Measurements from ENCODE around the gene ZNF618. TPM values are rescaled to one million over a fixed set of nuclear protein-coding genes. Genes with fewer than 3 reads are reported as not detected.

ZNF618 gene
- polyA plus RNA-seq, 4 donors, result 0.22 to 5.5 (median 1.9) TPM

DNA sequence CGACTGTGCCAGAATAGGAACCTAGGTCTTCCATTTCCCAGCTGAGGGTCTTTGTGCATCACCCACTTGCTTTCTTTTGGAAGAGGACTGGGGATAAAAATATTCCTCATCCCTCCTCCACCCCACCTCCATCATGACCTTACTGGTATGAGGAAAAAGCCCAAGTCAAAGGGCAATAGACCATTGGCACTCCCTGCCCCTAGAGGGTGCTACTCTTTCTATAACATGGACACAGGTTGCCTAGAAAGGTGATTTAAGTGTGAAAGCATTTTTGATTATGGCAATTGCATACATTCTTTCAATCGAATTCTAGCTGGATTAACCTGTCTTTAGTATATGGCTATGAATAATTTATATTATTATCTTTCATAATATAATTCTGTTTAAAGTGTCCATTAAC lies 22.8 kb upstream of the ZNF618 start:
- DNase-seq (peak; percentile 20 to 51), FAIRE-seq (no peak)
- H3K27me3 ChIP-seq (ENCODE audit: control insufficient read depth in 3 of 3, insufficient read depth in 3 of 3, low read length in 3 of 3), result no peaks in the 10 kb centered on the region
- H3K4me3 ChIP-seq (ENCODE audit: low read depth in 1 of 3, low read length in 3 of 3), result no peak overlapping the region
- no peaks in the 10 kb centered on the region for H3K4me1 ChIP-seq (ENCODE audit: control insufficient read depth in 3 of 3, insufficient read depth in 2 of 3, low read depth in 1 of 3, low read length in 2 of 3)
- H3K36me3 ChIP-seq (ENCODE audit: control insufficient read depth in 3 of 3, insufficient read depth in 2 of 3, low read depth in 1 of 3, low read length in 3 of 3), result no peaks in the 10 kb centered on the region
- no peak overlapping the region for H3K27ac ChIP-seq (ENCODE audit: low read depth in 1 of 3, low read length in 2 of 3)
- H3K9me3 ChIP-seq (ENCODE audit: control insufficient read depth in 2 of 2, insufficient read depth in 1 of 2, low read depth in 1 of 2, low read length in 1 of 2), result peaks cover 0 to 2% of the 10 kb centered on the region in 2 donors
- WGBS, 3 donors, result 45 to 54% (median 46%) methylated on average over 2 of the region's 2 CpGs

DNA sequence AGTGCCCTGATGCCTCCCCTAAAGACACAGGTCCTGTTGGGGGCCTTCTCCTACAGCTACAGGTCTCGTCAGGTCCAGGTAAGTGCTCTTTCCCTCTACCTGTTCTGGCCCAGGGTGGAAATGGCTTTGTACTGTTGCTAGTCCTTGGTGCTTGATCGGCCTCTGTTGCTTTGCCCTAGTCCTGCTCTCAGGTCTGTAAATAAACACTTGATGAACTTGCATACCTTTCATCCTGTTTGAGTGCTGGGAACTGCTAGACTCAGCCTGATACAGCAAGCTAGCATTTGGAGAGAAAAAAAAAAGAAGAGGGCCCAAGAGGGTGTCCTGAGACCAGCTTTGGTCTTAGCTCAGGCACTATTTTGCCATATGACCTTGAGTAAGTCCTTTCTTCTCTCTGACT lies 21.8 kb upstream of the ZNF618 start:
- Histone ChIP-seq H3K27me3 (ENCODE audit: control insufficient read depth in 3 of 3, insufficient read depth in 3 of 3, low read length in 3 of 3) (no peaks in the 10 kb centered on the region), H3K27ac (ENCODE audit: low read depth in 1 of 3, low read length in 2 of 3) (no peak overlapping the region), H3K36me3 (ENCODE audit: control insufficient read depth in 3 of 3, insufficient read depth in 2 of 3, low read depth in 1 of 3, low read length in 3 of 3) (no peaks in the 10 kb centered on the region), H3K4me1 (ENCODE audit: control insufficient read depth in 3 of 3, insufficient read depth in 2 of 3, low read depth in 1 of 3, low read length in 2 of 3) (no peaks in the 10 kb centered on the region), H3K4me3 (ENCODE audit: low read depth in 1 of 3, low read length in 3 of 3) (no peak overlapping the region), H3K9me3 (ENCODE audit: control insufficient read depth in 2 of 2, insufficient read depth in 1 of 2, low read depth in 1 of 2, low read length in 1 of 2) (peaks cover 0 to 2% of the 10 kb centered on the region in 2 donors)
- 75 to 89% (median 85%) methylated on average over 2 of the region's 2 CpGs for WGBS, 3 donors
- no peak for DNase-seq
- FAIRE-seq, result no peak

GRCh38 chr9:113857875-113858274 lies 18.2 kb upstream of the ZNF618 start:
- no peaks in the 10 kb centered on the region for H3K27me3 ChIP-seq (ENCODE audit: control insufficient read depth in 3 of 3, insufficient read depth in 3 of 3, low read length in 3 of 3)
- no peak overlapping the region for H3K4me3 ChIP-seq (ENCODE audit: low read depth in 1 of 3, low read length in 3 of 3)
- no peak overlapping the region for H3K27ac ChIP-seq (ENCODE audit: low read depth in 1 of 3, low read length in 2 of 3)
- H3K4me1 ChIP-seq (ENCODE audit: control insufficient read depth in 3 of 3, insufficient read depth in 2 of 3, low read depth in 1 of 3, low read length in 2 of 3), result no peaks in the 10 kb centered on the region
- H3K9me3 ChIP-seq (ENCODE audit: control insufficient read depth in 2 of 2, insufficient read depth in 1 of 2, low read depth in 1 of 2, low read length in 1 of 2), result peaks cover 0 to 3% of the 10 kb centered on the region in 2 donors
- 65 to 80% (median 78%) methylated on average over 4 of the region's 4 CpGs for WGBS, 3 donors
- DNase-seq (no peak), FAIRE-seq (no peak)
- H3K36me3 ChIP-seq (ENCODE audit: control insufficient read depth in 3 of 3, insufficient read depth in 2 of 3, low read depth in 1 of 3, low read length in 3 of 3), result no peaks in the 10 kb centered on the region

DNA sequence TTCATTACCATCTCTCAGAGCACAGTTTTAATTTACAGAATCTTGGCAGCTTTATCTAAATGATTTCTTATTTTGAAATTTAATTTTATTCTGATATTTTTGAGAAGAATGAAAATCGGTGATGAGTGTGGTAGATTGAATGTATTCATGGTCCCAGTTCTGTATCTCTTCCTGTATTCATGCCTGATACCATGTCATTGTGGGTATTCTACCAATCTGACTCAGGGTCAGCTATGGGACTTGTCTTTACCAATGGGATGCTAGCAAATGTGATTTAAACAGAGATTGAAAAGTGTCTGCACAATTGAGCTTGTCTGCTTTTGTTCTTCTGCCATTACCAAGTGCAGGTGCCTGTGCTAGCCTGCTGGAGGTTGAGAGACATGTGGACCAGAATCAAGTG lies 17.8 kb upstream of the ZNF618 start:
- H3K27me3 ChIP-seq (ENCODE audit: control insufficient read depth in 3 of 3, insufficient read depth in 3 of 3, low read length in 3 of 3), result no peaks in the 10 kb centered on the region
- H3K4me3 ChIP-seq (ENCODE audit: low read depth in 1 of 3, low read length in 3 of 3), result no peak overlapping the region
- no peaks in the 10 kb centered on the region for H3K36me3 ChIP-seq (ENCODE audit: control insufficient read depth in 3 of 3, insufficient read depth in 2 of 3, low read depth in 1 of 3, low read length in 3 of 3)
- H3K9me3 ChIP-seq (ENCODE audit: control insufficient read depth in 2 of 2, insufficient read depth in 1 of 2, low read depth in 1 of 2, low read length in 1 of 2), result peaks cover 0 to 5% of the 10 kb centered on the region in 2 donors
- H3K4me1 ChIP-seq (ENCODE audit: control insufficient read depth in 3 of 3, insufficient read depth in 2 of 3, low read depth in 1 of 3, low read length in 2 of 3), result no peaks in the 10 kb centered on the region
- no peak for FAIRE-seq
- no peak overlapping the region for H3K27ac ChIP-seq (ENCODE audit: low read depth in 1 of 3, low read length in 2 of 3)
- no peak for DNase-seq
- 79 to 89% (median 79%) methylated on average over 1 of the region's 1 CpG for WGBS, 3 donors

DNA sequence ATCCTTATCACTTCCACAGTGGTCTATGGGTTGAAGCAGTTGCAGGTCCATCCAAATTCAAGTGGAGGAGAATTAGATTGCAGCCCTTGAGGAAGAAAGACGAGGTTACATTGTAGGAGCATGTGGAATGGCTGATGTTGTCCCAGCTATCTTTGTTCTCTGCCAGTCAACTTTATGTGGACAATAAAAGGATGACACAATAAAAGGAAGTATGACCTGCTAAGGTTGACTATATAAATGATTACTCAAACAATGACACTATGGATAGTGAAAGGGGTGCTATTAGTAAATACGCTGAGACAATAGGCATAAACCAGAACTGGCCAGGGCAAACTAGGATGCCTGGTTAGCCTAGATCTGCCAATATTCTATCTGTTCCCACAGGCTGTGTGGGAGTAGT lies 12.8 kb upstream of the ZNF618 start:
- Histone ChIP-seq H3K4me1 (ENCODE audit: control insufficient read depth in 3 of 3, insufficient read depth in 2 of 3, low read depth in 1 of 3, low read length in 2 of 3) (no peaks in the 10 kb centered on the region), H3K9me3 (ENCODE audit: control insufficient read depth in 2 of 2, insufficient read depth in 1 of 2, low read depth in 1 of 2, low read length in 1 of 2) (peaks cover 0 to 5% of the 10 kb centered on the region in 2 donors), H3K36me3 (ENCODE audit: control insufficient read depth in 3 of 3, insufficient read depth in 2 of 3, low read depth in 1 of 3, low read length in 3 of 3) (no peaks in the 10 kb centered on the region), H3K27me3 (ENCODE audit: control insufficient read depth in 3 of 3, insufficient read depth in 3 of 3, low read length in 3 of 3) (no peaks in the 10 kb centered on the region), H3K27ac (ENCODE audit: low read depth in 1 of 3, low read length in 2 of 3) (no peak overlapping the region), H3K4me3 (ENCODE audit: low read depth in 1 of 3, low read length in 3 of 3) (no peak overlapping the region)
- WGBS, 3 donors, result 87 to 92% (median 89%) methylated on average over 2 of the region's 2 CpGs
- DNase-seq (no peak), FAIRE-seq (no peak)

DNA sequence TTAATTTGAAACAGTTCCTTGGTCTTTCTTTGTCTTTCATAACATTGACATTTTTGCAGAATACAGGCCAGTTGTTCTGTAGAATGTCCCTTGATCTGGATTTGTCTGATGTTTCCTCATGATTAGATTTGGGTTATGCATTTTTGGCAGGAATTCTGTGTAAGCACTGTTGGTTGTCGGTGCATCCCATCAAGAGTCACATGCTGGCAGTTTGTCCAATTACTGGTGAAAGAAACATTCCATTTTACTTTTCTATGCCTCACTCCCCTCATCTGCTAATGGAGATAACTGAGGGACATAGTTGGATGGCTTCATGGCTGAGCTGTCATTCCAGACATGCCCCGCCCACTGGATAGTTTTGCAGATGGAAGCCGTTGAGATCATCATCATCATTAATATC lies 7.6 kb upstream of the ZNF618 start:
- Histone ChIP-seq H3K27me3 (ENCODE audit: control insufficient read depth in 3 of 3, insufficient read depth in 3 of 3, low read length in 3 of 3) (peaks cover 0 to 4% (median 0%) of the 10 kb centered on the region in 3 donors), H3K4me1 (ENCODE audit: control insufficient read depth in 3 of 3, insufficient read depth in 2 of 3, low read depth in 1 of 3, low read length in 2 of 3) (no peaks in the 10 kb centered on the region), H3K36me3 (ENCODE audit: control insufficient read depth in 3 of 3, insufficient read depth in 2 of 3, low read depth in 1 of 3, low read length in 3 of 3) (no peaks in the 10 kb centered on the region), H3K27ac (ENCODE audit: low read depth in 1 of 3, low read length in 2 of 3) (no peak overlapping the region), H3K4me3 (ENCODE audit: low read depth in 1 of 3, low read length in 3 of 3) (no peak overlapping the region), H3K9me3 (ENCODE audit: control insufficient read depth in 2 of 2, insufficient read depth in 1 of 2, low read depth in 1 of 2, low read length in 1 of 2) (no peaks in the 10 kb centered on the region)
- WGBS, 3 donors, result 71 to 78% (median 77%) methylated on average over 3 of the region's 3 CpGs
- FAIRE-seq, result no peak
- no peak for DNase-seq

DNA sequence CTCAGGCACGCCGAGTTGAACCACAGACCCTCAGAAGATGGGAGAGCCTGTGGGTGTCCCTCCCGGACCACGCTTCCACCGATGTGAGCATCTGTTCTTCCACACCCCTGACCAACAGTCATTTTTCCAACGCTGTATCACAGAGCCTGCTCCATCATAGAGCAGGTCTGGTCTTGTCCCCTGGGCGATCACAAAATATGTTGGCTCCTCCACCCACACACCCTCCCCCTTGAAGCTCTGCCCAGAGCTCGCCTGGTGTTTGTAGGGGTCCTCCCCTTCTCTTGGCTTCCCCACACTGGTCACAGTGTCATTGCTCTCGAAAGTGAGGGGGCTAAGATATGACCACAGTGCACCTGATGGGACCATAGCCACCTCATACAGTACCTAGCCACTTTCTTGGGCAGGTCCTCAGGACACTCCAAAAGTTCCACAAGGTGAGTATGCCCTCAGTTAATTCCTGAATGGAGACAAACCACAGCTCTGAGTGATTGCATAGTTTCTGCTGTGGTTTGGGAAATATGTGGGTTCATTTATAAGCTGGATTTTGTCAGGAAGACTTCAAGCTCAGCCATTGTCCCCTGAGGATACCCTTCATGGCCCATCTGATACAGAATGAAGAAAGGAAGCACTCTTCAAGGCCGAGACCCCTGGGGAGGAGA lies 3.5 kb upstream of the ZNF618 start:
- H3K27me3 ChIP-seq (ENCODE audit: control insufficient read depth in 3 of 3, insufficient read depth in 3 of 3, low read length in 3 of 3), result peaks cover 0 to 6% (median 0%) of the 10 kb centered on the region in 3 donors
- DNase-seq, result no peak
- H3K4me1 ChIP-seq (ENCODE audit: control insufficient read depth in 3 of 3, insufficient read depth in 2 of 3, low read depth in 1 of 3, low read length in 2 of 3), result peaks cover 0 to 5% (median 0%) of the 10 kb centered on the region in 3 donors
- H3K4me3 ChIP-seq (ENCODE audit: low read depth in 1 of 3, low read length in 3 of 3), result no peak overlapping the region
- FAIRE-seq, result no peak
- H3K27ac ChIP-seq (ENCODE audit: low read depth in 1 of 3, low read length in 2 of 3), result no peak overlapping the region
- H3K36me3 ChIP-seq (ENCODE audit: control insufficient read depth in 3 of 3, insufficient read depth in 2 of 3, low read depth in 1 of 3, low read length in 3 of 3), result no peaks in the 10 kb centered on the region
- no peaks in the 10 kb centered on the region for H3K9me3 ChIP-seq (ENCODE audit: control insufficient read depth in 2 of 2, insufficient read depth in 1 of 2, low read depth in 1 of 2, low read length in 1 of 2)
- 84 to 86% (median 84%) methylated on average over 10 of the region's 10 CpGs for WGBS, 3 donors

- Histone ChIP-seq H3K4me1 (ENCODE audit: control insufficient read depth in 3 of 3, insufficient read depth in 2 of 3, low read depth in 1 of 3, low read length in 2 of 3) (peaks cover 0 to 5% (median 0%) of the 10 kb centered on the region in 3 donors), H3K27me3 (ENCODE audit: control insufficient read depth in 3 of 3, insufficient read depth in 3 of 3, low read length in 3 of 3) (peaks cover 0 to 6% (median 0%) of the 10 kb centered on the region in 3 donors), H3K9me3 (ENCODE audit: control insufficient read depth in 2 of 2, insufficient read depth in 1 of 2, low read depth in 1 of 2, low read length in 1 of 2) (no peaks in the 10 kb centered on the region), H3K27ac (ENCODE audit: low read depth in 1 of 3, low read length in 2 of 3) (no peak overlapping the region), H3K4me3 (ENCODE audit: low read depth in 1 of 3, low read length in 3 of 3) (no peak overlapping the region), H3K36me3 (ENCODE audit: control insufficient read depth in 3 of 3, insufficient read depth in 2 of 3, low read depth in 1 of 3, low read length in 3 of 3) (no peaks in the 10 kb centered on the region)
- 86 to 89% (median 88%) methylated on average over 5 of the region's 5 CpGs for WGBS, 3 donors
- DNase-seq (no peak), FAIRE-seq (no peak)
Observed at GRCh38 chr9:113873446-113873845, 2.7 kb upstream of the ZNF618 start.

DNA sequence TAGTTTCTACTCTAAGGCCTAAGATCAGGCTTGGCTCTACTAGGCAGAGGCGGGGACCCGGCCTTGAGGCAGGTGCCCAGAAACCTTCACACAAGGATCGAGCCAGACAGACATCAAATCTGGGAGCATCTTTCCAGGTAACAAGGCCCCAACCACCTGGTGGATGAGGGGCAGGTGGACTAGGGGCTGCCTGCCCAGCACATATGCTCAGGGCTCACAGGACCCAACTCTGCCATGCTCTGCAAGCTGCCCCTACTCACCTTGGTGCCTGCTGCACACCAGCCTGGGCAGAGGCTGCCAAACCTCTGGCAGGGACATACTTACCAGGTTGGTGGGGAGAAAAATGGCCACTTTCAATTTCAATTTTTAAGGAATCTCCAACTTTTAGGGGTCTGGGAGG lies 2.2 kb upstream of the ZNF618 start:
- H3K27ac ChIP-seq (ENCODE audit: low read depth in 1 of 3, low read length in 2 of 3), result no peak overlapping the region
- H3K9me3 ChIP-seq (ENCODE audit: control insufficient read depth in 2 of 2, insufficient read depth in 1 of 2, low read depth in 1 of 2, low read length in 1 of 2), result no peaks in the 10 kb centered on the region
- 78 to 94% (median 87%) methylated on average over 3 of the region's 3 CpGs for WGBS, 3 donors
- no peaks in the 10 kb centered on the region for H3K36me3 ChIP-seq (ENCODE audit: control insufficient read depth in 3 of 3, insufficient read depth in 2 of 3, low read depth in 1 of 3, low read length in 3 of 3)
- peaks cover 0 to 5% (median 3%) of the 10 kb centered on the region in 3 donors for H3K4me1 ChIP-seq (ENCODE audit: control insufficient read depth in 3 of 3, insufficient read depth in 2 of 3, low read depth in 1 of 3, low read length in 2 of 3)
- H3K4me3 ChIP-seq (ENCODE audit: low read depth in 1 of 3, low read length in 3 of 3), result no peak overlapping the region
- H3K27me3 ChIP-seq (ENCODE audit: control insufficient read depth in 3 of 3, insufficient read depth in 3 of 3, low read length in 3 of 3), result peaks cover 0 to 6% (median 0%) of the 10 kb centered on the region in 3 donors
- DNase-seq, result no peak
- FAIRE-seq, result no peak
